ENCODE measurements around the gene DHRS7B.

- TF ChIP-seq GATA2 (IDR thresholded peaks at IDR 0.05; ENCODE audit: low read depth, low read length) (no peak), GATA3 (IDR thresholded peaks at IDR 0.05; ENCODE audit: low read depth, low read length) (no peak)
Measured at GRCh38 chr17:21171970-21172510, 45.3 kb downstream of the DHRS7B start.

All from SH-SY5Y (cell line).